ENCODE results near the gene PSMB3. TPM values are rescaled to one million over a fixed set of nuclear protein-coding genes. Genes with fewer than 3 reads are reported as not detected.

Gene PSMB3
- total RNA-seq = 118 to 156 TPM (median 120 TPM) in 3 replicates
- long read RNA-seq, transcript PSMB3-211 (6 exons, 773 nt) = major isoform, 96 of 109 reads
- long read RNA-seq, transcript PSMB3-210 (2 exons, 562 nt) = minor isoform, 8 of 109 reads
- long read RNA-seq, partial matches to known transcripts = 3 of 109 reads
- long read RNA-seq, other reads (novel, unspliced or antisense) = 0 of 109 reads

GRCh38 chr17:38752308-38753070 lies at the start of gene PSMB3:
Gene PSMB3, plus strand, starts transcription at chr17:38752741. Its CDS starts 86 bp downstream, at chr17:38752827.
- Mint-ChIP-seq H3K27ac (ENCODE audit: unreplicated experiment) (peak within 1 kb of the TSS; percentile 95), H3K9me3 (ENCODE audit: low read depth) (no peaks in the 10 kb centered on the region), H3K4me1 (ENCODE audit: low read depth) (peaks cover 39% of the 10 kb centered on the region), H3K4me3 (ENCODE audit: unreplicated experiment) (peak within 1 kb of the TSS; percentile 93), H3K36me3 (ENCODE audit: low read depth) (peaks cover 3% of the 10 kb centered on the region), H3K27me3 (ENCODE audit: low read depth) (no peaks in the 10 kb centered on the region)
- TF ChIP-seq CTCF (IDR thresholded peaks at IDR 0.05) = no peak
- peak; percentile 97 for DNase-seq (ENCODE audit: low spot score)

GRCh38 chr17:38702916-38703741 lies 49.4 kb upstream of the PSMB3 start:
- Mint-ChIP-seq H3K4me1 (ENCODE audit: low read depth) (peaks cover 57% of the 10 kb centered on the region), H3K27me3 (ENCODE audit: low read depth) (peaks cover under 1% of the 10 kb centered on the region), H3K4me3 (ENCODE audit: unreplicated experiment) (peak overlapping the region; percentile 83), H3K36me3 (ENCODE audit: low read depth) (no peaks in the 10 kb centered on the region), H3K27ac (ENCODE audit: unreplicated experiment) (peak overlapping the region; percentile 81), H3K9me3 (ENCODE audit: low read depth) (no peaks in the 10 kb centered on the region)
- no peak for DNase-seq (ENCODE audit: low spot score)
- no peak for TF ChIP-seq CTCF (IDR thresholded peaks at IDR 0.05)

GRCh38 chr17:38703742-38704605 lies 48.6 kb upstream of the PSMB3 start:
- no peaks in the 10 kb centered on the region for H3K36me3 Mint-ChIP-seq (ENCODE audit: low read depth)
- no peak for TF ChIP-seq CTCF (IDR thresholded peaks at IDR 0.05)
- no peak for DNase-seq (ENCODE audit: low spot score)
- peaks cover 57% of the 10 kb centered on the region for H3K4me1 Mint-ChIP-seq (ENCODE audit: low read depth)
- H3K4me3 Mint-ChIP-seq (ENCODE audit: unreplicated experiment) = peak overlapping the region; percentile 83
- no peaks in the 10 kb centered on the region for H3K9me3 Mint-ChIP-seq (ENCODE audit: low read depth)
- peak overlapping the region; percentile 90 for H3K27ac Mint-ChIP-seq (ENCODE audit: unreplicated experiment)
- no peaks in the 10 kb centered on the region for H3K27me3 Mint-ChIP-seq (ENCODE audit: low read depth)

GRCh38 chr17:38704606-38705522 lies 47.7 kb upstream of the PSMB3 start, which contains the start of gene MLLT6:
Gene MLLT6, plus strand, starts transcription at chr17:38705273. Its CDS starts 360 bp downstream, at chr17:38705633.
- no peak for TF ChIP-seq CTCF (IDR thresholded peaks at IDR 0.05)
- Mint-ChIP-seq H3K36me3 (ENCODE audit: low read depth) (peaks cover 5% of the 10 kb centered on the region), H3K27ac (ENCODE audit: unreplicated experiment) (peak within 1 kb of the TSS; percentile 90), H3K9me3 (ENCODE audit: low read depth) (no peaks in the 10 kb centered on the region), H3K27me3 (ENCODE audit: low read depth) (no peaks in the 10 kb centered on the region), H3K4me1 (ENCODE audit: low read depth) (peaks cover 53% of the 10 kb centered on the region), H3K4me3 (ENCODE audit: unreplicated experiment) (peak within 1 kb of the TSS; percentile 87)
- no peak for DNase-seq (ENCODE audit: low spot score)

Data from chondrocyte (in vitro differentiated cells).